NCI-H2171 (cell line): ENCODE data around the gene SLFN12L.
"Not testable (repeated sequence)": the region's sequence is repeated elsewhere in the genome, so short reads cannot be mapped to it uniquely, and the experiment has no call there.

Source experiments
- DNase-seq: peaks from one replicate; lab custom pipeline; 2025; lab: John Stamatoyannopoulos, UW

The SLFN12L gene

DNA sequence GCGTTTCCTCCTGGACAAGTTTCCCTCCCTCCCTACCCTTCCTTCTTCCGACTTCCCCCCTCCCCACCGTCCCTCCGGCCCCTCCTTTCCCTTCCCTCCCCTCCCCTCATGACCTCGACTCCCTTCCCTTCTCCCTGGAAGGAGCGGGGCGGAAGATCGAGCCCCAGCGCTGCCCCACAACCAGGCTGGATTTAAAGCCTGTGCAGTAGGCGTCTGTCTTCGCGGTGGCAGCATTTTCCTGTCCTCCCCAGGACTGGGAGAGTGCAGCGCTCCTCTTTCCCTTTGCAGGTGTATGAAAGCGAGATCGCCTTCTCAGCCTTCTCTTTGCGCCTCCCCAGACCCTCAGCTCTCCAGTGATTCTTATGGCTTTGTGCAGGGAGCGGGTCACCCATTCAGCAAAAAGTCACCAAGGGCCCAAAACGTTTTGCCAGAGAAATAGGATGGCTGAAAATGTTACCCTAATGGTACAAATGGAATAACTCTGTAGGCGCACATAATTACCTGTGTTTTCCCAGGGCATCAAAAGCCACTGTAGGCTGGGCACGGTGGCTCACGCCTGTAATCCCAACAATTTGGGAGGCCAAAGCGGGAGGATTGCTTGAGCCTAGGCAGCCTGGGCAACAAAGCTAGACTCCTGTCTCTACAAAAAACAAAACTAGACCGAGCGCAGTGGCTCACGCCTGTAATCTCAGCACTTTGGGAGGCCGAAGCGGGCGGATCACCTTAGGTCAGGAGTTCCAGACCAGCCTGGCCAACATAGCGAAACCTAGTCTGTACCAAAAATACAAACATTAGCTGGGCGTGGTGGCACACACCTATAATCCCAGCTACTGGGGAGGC, 40.8 kb downstream of the SLFN12L start:
- no peak for DNase-seq

DNA sequence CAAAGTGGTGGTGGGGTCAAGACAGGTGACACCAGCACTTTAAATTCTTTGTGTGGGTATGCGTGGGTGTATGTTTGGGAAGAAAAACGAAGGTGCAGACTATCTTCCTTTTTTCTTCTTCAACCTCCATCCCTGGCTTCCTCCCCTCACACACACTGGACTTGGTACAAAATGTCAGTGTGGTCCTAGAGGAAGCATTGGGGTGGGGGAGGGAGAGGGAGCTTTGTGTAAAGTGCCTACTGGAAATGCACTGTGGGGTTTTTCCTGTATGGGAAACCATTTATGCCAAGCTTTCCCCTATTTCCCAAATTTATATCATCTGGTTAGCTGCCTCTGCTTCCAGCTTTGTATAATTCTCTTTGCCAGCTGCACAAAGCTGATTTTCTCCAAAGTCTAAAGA, 44.4 kb downstream of the SLFN12L start:
- DNase-seq, result no peak

DNA sequence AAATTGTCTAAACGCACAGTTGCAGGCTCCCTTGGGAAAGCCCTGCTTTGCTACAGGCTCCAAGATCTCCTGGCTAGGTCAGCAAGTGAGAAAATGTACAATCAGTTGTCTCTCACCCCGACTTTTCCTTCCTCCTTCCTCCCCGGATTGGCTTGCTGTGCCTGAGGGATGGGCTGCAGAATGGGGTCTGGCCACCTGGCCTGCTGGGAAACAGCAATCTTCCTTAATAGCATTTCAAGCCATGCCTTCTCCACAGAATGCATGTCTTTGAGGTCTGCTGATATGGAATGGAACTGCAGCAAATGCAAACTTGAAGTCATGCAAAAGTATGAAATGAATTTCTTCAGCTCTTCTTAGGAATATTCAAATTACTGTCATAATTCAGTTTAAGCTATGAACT, 46.1 kb downstream of the SLFN12L start:
- DNase-seq, result no peak

DNA sequence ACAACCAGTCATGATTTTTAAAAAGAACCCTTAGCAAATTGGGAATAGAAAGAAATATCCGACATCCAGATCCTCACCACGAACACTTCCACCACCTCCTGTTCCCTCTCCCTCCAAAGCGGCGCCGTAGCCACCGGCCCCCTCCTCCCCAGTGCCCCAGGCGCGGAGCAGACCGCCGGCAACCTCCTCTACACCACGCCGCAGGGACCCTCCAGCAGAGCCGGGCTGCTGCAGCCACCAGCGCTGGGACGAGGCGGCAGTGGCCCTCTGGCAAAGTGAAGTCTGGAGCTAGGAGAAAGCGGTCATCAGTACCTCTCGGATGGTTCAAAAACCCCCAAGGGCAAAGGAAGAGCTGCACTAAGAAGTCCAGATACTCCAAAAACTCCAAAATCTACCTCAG, 47.5 kb downstream of the SLFN12L start:
- no peak for DNase-seq

DNA sequence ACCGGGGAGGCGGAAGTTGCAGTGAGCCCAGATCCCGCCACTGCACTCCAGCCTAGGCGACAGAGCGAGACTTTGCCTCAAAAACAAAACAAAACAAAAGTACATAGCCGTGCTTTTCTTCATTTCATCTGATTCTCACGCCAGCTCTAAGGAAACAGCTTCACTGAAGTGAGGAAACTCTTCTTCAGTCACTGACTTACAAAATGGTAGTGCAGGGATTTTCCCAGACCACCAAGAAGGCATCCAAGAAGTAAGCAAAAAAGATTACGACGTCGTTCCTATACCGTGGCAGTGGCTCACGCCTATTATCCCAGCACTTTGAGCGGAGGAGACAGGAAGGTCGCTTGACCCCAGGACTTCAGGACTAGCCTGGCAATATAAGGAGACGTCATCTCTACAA, 48.5 kb downstream of the SLFN12L start:
- DNase-seq, result no peak

DNA sequence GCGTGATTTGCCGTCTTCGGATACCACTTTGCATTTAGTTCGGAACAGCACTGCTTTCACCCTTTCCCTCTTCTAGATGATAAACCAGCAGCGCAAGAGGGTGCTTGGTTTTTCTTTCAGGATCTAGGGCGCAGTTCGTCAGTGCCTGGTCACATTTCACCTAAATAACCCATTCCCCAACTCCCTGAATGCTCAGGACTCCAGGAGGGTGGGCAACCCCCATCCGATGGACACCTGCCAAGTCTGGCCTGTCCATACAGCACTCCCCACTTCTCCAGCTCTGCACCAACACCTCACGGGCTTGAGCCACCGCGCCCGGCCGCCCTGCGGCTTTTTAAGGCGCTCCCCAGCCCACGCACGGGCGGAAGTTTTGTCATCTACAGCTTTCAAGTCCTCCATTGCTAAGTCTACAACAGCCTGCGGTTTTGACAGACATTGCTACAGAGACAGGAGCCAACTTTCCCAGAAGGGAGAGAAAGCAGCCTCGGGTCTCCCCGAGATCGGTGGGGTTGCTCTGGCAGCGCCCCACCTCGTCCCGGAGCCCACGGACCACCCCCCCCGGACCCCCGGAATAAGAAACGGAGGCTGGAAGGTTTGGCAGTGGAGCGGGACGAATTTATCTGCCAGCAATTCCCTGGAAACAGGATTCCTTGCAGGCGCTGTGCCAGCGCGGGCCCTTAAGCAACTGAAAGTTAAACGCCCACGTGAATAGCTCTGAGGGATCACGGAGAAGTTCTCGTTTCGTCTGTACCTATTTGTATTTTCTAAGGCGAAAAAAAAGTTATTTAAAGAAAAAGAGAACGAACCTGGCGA, 50.4 kb downstream of the SLFN12L start:
- no peak for DNase-seq

DNA sequence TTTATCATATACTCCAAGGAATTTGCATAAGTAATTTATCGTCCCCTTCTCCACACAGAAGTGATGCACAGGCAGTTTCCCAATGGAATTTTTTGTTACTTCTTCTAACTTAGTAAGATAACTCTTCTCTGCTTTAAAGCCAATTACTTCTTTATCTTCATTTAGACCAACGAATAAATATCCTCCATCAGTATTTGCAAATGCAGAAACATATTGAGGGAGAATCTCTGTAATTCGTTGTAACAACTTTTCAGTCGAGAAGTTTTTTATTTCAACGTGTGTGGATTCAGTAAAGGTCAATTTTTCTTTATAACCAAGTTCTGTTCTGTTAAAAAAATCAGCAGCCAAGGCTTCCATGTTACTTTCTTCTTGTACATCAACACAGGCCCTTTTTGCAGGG, 58.2 kb downstream of the SLFN12L start:
- no peak for DNase-seq

DNA sequence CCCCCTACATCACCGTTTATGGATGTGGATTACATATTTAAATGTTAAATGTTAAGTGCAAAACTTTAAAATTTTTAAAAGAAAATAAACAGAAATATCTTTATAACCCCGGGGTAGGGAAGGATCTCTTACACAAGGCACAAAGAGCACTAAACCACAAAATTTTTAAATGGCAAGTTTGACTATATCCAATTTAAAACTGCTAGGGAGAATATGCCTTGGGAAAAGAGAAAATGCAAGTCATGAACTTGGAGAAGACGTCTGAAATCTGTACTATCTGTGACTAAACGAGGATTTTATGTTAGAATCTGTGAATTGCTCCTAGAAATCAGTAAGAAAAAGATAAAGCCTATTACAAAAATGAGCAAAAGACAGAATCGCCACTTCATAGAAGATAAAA, 60.2 kb downstream of the SLFN12L start:
- DNase-seq, result no peak

DNA sequence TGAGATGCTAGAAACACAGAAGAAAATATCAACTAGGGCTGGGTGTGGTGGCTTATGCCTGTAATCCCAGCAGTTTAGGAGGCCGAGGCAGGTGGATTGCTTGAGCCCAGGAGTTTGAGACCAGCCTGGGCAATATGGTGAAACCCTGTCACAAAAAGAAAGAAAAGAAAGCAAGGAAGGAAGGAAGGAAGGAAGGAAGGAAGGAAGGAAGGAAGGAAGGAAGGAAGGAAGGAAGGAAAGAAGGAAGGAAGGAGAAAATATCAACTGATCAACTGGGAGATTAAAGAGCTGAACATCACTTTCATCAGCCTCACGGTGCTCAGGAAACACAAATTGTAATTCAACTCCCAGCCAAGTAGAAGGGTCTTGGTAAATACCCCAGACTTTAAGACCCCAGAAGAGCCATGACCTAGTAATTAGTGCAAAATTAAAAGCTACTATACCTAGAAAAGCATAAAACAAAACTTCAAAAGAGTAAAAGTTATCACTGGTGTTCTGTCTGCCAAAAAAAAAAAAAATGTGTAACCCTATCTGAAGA, 61.1 kb downstream of the SLFN12L start:
- DNase-seq, result no peak

DNA sequence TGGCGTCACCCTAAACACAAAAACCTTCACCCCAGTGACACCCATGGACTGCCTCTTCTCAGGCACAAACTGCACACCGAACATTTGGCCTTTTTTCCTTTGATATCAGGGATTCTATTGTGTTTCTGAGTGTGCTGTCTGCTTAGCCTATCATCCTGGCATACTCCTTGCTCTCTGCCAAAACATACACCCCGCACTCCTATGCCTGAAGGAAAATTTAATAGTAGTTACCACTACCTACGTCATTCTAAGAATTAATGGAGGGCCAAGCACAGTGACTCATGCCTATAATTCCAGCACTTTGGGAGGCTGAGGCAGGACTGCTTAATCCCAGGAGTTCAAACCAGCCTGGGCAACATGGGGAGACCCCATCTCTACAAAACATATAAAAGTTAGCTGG, 69.0 kb downstream of the SLFN12L start:
- no peak for DNase-seq

DNA sequence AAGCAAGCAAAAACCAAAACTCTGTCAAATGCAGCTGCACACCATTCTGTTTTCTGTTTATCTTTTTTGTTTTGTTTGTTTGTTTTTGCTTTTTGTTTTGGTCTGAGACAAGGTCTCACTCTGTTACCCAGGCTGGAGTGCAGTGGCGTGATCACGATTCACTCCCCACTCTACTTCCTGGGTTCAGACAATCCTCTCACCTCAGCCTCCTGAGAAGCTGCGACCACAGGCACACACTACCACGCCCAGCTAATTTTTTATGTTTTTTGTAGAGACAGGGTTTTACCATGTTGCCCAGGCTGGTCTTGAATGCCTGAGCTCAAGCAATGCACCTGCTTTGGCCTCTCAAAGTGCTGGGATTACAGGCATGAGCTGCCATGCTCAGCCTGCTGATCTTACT, 69.7 kb downstream of the SLFN12L start:
- DNase-seq, result no peak

DNA sequence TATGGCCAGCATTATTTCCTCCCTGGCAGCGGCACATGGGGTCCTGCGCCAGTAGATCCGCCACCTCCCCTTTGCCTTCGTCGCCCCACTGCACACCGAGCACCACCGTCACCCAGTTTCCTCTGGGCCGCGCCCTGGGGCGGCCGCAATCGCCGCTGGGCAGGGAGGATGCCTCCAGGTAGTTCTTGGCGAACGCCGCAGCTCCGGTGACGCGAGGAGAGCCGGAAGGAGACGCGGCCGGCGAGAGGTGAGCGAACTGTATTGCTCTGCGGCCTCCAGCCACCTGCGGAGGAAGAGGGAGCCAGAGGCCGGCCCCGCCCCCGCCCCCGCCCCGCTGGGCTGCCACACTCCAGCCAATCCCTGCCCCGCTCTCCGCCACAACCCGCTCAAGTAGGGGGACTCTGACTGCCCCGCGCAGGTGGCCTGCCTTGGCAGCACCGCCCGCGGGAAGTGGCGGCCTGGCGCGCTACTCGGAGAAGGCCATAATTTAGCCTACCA, 77.1 kb downstream of the SLFN12L start:
- no peak for DNase-seq

DNA sequence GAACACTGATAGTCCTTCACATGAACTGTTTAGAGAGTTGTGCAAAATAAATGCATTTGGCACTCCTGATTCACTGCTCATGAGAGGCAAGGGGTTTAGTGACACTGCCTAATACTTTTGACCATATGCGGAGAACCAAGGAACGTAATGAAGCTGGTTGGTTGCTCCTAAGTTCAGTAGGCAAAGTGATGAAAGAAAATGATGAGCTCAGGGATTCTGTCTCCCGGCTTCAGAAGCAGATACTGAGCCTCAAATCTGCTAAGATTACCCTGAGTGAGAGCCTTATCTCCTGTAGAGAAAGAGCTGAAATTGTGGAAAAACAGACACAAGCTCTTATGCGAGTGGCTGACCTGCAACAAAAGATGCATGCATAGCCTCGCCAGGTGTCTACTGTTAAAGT, 83.4 kb downstream of the SLFN12L start:
- DNase-seq, result not testable (repeated sequence)

DNA sequence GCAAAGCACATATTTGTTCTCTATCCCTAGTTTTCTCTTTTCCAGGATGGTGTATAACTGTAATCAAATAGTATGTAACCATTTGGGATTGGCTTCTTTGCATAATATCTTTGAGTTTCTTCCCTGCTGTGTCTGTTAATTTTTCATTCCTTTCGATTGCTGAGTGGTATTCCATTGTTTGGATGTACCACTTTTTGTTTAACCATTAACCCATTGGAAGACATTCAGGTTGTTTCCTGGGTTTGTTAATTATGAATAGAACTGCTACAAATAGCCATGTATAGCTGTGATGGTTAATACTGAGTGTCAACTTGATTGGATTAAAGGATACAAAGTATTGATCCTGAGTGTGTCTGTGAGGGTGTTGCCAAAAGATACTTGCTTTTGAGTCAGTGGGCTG, 84.3 kb downstream of the SLFN12L start:
- DNase-seq, result no peak

DNA sequence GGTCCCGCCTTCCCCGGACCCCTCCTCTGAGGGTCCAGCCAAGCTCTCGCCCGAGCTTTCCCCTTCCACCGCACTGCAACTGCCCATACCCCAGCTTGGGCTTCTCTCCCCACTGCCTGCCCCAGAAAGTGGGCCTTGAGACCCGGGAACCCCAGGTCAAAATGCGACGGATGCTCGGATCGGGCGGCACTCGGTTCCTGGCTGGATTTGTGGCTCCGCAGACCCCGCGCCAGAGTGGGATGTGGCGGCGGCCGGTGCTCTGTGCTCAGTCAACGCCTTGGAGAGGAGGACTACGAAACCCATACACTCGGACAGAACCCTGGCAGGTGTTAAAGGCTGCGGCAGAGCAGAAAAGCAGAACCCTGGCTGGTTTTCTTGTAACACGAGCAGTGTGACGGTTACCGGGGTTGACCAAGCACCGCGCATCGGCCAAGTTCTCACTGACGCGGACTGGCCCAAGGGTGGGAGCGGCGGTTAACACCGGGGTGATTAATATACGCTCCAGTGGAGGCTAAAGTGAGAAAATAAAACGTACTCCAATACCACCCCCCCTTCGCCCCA, 88.0 kb downstream of the SLFN12L start:
- no peak for DNase-seq

DNA sequence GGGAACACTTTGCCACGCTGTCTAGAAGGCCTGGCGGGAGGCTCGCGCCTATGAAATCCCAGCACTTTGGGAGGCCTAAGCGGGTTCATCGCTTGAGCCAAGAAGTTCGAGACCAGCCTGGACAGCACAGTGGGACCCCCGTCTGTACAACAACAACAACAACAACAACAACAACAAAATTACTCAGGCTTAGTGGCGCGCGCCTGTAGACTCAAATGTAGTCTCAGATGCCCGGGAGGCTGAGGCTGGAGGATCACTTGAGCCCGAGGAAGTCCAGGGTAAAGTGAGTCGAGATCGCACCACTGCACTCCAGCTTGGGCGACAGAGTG, 88.6 kb downstream of the SLFN12L start:
- DNase-seq, result no peak

DNA sequence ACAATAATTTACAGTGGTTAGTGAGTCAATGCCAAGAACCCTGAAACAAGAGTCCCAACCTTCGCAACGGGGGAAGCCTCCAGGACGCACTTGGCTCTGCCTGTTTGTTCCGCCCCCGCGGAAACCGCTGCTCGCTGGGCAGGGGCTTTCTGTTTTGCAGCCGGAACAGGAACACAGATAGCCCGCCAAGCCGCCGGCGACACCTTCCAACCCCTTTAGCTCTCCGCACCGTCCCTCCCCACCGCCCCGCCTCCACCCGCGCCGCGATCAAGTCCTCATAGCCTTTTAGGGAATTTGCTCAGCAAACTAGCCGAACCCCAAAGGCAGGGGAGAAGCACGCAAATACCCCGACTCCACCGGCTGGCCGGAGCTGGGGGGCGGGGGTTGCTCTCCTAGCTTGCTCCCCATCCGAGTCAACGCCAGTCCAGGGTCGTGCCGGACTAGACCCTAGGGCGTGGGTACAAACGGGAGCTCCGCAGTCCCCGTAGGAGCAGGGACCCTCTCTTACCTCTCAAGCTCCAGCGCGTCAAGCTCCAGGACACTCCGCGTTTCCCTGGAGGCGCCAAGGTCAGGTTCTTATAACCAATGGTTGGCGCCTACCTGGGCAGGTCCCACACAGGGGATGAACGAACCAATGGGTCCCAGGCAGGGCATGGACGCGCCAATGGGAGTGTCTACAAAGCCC, 89.1 kb downstream of the SLFN12L start, which contains the start of gene SLFN13:
TSS of gene SLFN13 (minus strand) at position 553 of the 685 bp plus-strand sequence. CDS start 3,086 bp downstream, outside the sequence.
- DNase-seq, result no peak

DNA sequence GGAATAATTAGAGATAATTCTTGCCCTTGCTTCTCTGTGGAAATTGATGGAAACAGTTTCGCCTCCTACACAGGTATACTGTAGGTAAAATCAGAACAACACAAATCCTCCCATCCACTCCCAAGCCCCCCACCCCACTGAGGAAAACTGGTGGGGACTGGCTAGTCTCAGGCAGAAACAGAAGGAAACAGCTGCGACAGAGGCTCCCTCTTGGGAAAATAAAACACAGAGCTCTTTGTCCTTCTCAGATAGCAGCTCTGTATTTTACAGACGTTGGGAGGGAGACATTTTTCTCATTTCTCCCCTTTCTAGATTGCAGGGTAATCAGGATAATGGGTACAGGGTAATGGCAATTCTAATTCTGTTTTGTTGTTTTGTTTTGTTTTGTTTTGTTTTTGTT, 90.0 kb downstream of the SLFN12L start:
- no peak for DNase-seq

DNA sequence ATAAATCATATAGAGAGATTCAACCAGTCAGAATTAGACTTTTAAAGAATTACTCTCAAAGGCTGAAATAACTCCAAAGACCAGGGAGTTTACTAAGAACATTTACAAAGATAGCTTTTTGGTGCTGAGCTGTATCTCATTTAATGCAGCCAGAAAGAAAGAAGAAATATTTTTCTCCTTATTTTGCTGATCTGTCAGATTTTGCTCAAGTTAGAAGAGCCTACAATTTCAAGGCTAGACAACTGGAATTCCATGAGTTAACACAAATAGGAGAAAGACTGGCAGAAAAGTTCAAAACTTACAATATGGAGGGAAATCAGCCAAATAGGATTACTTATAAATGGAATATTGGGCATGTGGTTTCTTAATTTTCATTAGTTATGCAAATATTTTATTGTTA, 99.0 kb downstream of the SLFN12L start:
- no peak for DNase-seq

DNA sequence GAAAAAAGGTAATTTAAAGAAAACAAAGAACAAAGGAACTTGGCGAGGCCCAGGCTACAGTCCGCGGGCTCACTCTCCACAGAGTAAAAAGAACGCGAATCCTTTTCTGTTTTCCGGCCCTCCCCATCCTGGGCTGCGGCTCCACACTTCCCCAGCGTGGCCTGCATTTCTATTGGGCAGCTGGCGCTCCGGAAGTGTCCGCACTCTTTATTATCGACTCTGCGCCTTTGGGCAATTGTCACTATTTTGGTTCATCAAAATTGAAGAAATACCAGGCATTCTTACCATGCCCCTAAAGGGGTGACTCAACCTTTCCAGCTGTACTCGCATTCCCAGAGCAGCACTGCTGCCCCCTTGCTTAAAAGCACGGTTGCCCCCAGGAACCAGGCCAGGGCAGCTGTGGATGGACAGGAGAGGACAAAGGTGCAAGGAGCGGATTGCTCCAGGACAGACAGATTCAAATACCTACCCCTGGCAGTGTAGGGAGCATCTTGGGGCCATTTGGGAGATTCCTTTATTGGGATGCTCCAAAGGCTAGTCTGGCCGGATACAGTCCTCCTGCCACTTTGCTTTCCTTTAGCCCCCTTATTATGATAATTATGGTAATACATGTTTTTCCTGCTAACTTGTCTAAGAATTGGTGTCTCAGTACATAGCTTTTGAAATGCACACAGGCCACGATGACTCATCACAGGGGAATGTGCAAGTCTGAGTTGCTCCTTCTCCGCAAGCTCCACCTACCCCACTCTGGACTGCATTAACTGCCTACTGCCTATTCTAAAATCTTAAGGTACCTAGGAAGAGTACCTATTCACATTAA, 104.2 kb downstream of the SLFN12L start:
- DNase-seq, result no peak
